Psoas muscle (tissue), 8 donors: ENCODE data around the gene DSG2. TPM values are rescaled to one million over a fixed set of nuclear protein-coding genes. Genes with fewer than 3 reads are reported as not detected.

Experiments used
- ATAC-seq, 4 donors: fragments of 200-7000 bp; cut with Tn5 transposase; one replicate each; pipeline ENCODE4 v1.9.1; 2020; ENCODE audit warnings: moderate library complexity in 3 of 4, mild to moderate bottlenecking in 2 of 4
- DNase-seq, 2 donors: peaks; one replicate each; pipeline ENCODE4 v3.0.0-alpha.2; 2020
- H3K27ac ChIP-seq: fragments of 200-600 bp; one replicate; pipeline ENCODE4 v1.8.0; 2022
- H3K27me3 ChIP-seq, 3 donors: fragments of 200-600 bp in 1 of 3; one replicate each; pipeline versions ENCODE4 v1.6.1 to v1.8.0; 2013 to 2022; ENCODE audit warnings: low read length in 2 of 3, mild to moderate bottlenecking in 2 of 3, moderate library complexity in 1 of 3; ENCODE audit not compliant: insufficient read depth in 3 of 3
- H3K36me3 ChIP-seq, 2 donors: fragments of 200-600 bp in 1 of 2; one replicate each; pipeline versions ENCODE4 v1.6.1 to v1.8.0; 2013 to 2022; ENCODE audit warnings: low read depth in 1 of 2, mild to moderate bottlenecking in 1 of 2, moderate library complexity in 1 of 2; ENCODE audit not compliant: insufficient read depth in 1 of 2
- H3K4me1 ChIP-seq: fragments of 200-600 bp; one replicate; pipeline ENCODE4 v1.8.0; 2022
- H3K4me3 ChIP-seq: fragments of 200-600 bp; one replicate; pipeline ENCODE4 v1.8.0; 2022; ENCODE audit warnings: mild to moderate bottlenecking
- H3K9me3 ChIP-seq: fragments of 200-600 bp; one replicate; pipeline ENCODE4 v1.8.0; 2022
- CTCF ChIP-seq: fragments of 200-600 bp; IDR thresholded peaks from one replicate; pipeline ENCODE4 v1.8.0; 2022; ENCODE audit warnings: antibody characterized with exemption
- WGBS, 3 donors: extraction: QIAGEN DNeasy Blood & Tissue Kit; methylation state at CpG; one replicate each; pipeline versions ENCODE4 v1.1.6 to v1.1.7; 2013; 5-methylcytosine and 5-hydroxymethylcytosine counted together
- intact Hi-C, 2 donors: fragments of 100-400 bp; cut with DNase I; formaldehyde crosslinking; loops; one replicate each; pipeline versions ENCODE4 v1.11.0 to v1.14.2; 2022
- polyA plus RNA-seq, 3 donors: library from polyadenylated mRNA; stranded (reverse); fragments of 200-250 nt; gene quantifications; one replicate each; pipeline ENCODE4 v1.2.3, GENCODE V29; 2013
- total RNA-seq, 4 donors: library from RNA; stranded (reverse); fragmentation: NEBNext Ultra II Directional in 2 of 4; extraction: Animal tissue kit (Norgen Biotek cat#: 25700) in 2 of 4; gene quantifications; one replicate each; pipeline versions ENCODE4 v1.2.1 to v1.2.4, GENCODE V29; 2021 to 2023
- donor health status: healthy with polysubstance abuse.
- donor health status: DM: no; HTN: no; CAD: no; lungs with moderate emphysema.
- donor health status: Bipolar disorder and iron deficiency.
- donor health status: healthy.
- donor health status: DM: yes; HTN: yes; CAD: no.
- donor health status: DM: no; HTN: no; CAD: no.
- donor health status: DM: no; HTN: no; CAD: no.
- donor health status: DM: yes; HTN: yes; CAD: no.

DSG2 gene
- total and polyA plus RNA-seq, 7 donors, result 0.33 to 1.8 (median 0.93) TPM

GRCh38 chr18:31509571-31509970, 11.6 kb downstream of the DSG2 start:
- ATAC-seq (no peak), DNase-seq (no peak)
- H3K36me3 ChIP-seq, result no peaks in the 10 kb centered on the region
- H3K27ac ChIP-seq, result no peak overlapping the region
- intact Hi-C loops, result no loop called here
- no peaks in the 10 kb centered on the region for H3K9me3 ChIP-seq
- no peaks in the 10 kb centered on the region for H3K4me1 ChIP-seq
- WGBS, 3 donors, result 81 to 83% (median 81%) methylated on average over 3 of the region's 3 CpGs
- TF ChIP-seq CTCF, result no peak
- no peak overlapping the region for H3K4me3 ChIP-seq
- H3K27me3 ChIP-seq, result peaks cover 0 to 1% (median 0%) of the 10 kb centered on the region in 3 donors

GRCh38 chr18:31510319-31510718, 12.3 kb downstream of the DSG2 start:
- intact Hi-C loops, result no loop called here
- no peak overlapping the region for H3K27ac ChIP-seq
- H3K4me3 ChIP-seq, result no peak overlapping the region
- peaks cover 0 to 1% (median 0%) of the 10 kb centered on the region in 3 donors for H3K27me3 ChIP-seq
- H3K36me3 ChIP-seq, result no peaks in the 10 kb centered on the region
- DNase-seq (no peak), ATAC-seq (no peak)
- no peaks in the 10 kb centered on the region for H3K4me1 ChIP-seq
- no peak for TF ChIP-seq CTCF
- H3K9me3 ChIP-seq, result no peaks in the 10 kb centered on the region

- DNase-seq, result no peak
- H3K36me3 ChIP-seq, result no peaks in the 10 kb centered on the region
- H3K9me3 ChIP-seq, result no peaks in the 10 kb centered on the region
- TF ChIP-seq CTCF, result no peak
- no peak overlapping the region for H3K27ac ChIP-seq
- no peaks in the 10 kb centered on the region for H3K27me3 ChIP-seq
- no peak for ATAC-seq
- no peak overlapping the region for H3K4me3 ChIP-seq
- whole genome bisulfite sequencing, 3 donors, result 50 to 66% (median 52%) methylated on average over 6 of the region's 6 CpGs
- no peaks in the 10 kb centered on the region for H3K4me1 ChIP-seq
- intact Hi-C loops, result no loop called here
These were observed 13.1 kb downstream of the DSG2 start for GRCh38 chr18:31511098-31511497.

- peak in 1 of 4 donors; percentile 44 for ATAC-seq
- 64 to 73% (median 67%) methylated on average over 6 of the region's 6 CpGs for WGBS, 3 donors
- no peak for DNase-seq
- Histone ChIP-seq H3K27me3 (peaks cover 0 to 3% (median 0%) of the 10 kb centered on the region in 3 donors), H3K4me1 (no peaks in the 10 kb centered on the region), H3K9me3 (no peaks in the 10 kb centered on the region), H3K27ac (no peak overlapping the region), H3K4me3 (no peak overlapping the region), H3K36me3 (no peaks in the 10 kb centered on the region)
- intact Hi-C loops, result no loop called here
- TF ChIP-seq CTCF, result no peak
These were observed 14.3 kb downstream of the DSG2 start for GRCh38 chr18:31512203-31512764.
